OCI-LY1 (cell line): Measurements from ENCODE around the gene RADIL.

Experiments
- H2AFZ ChIP-seq: fragments of 200-600 bp; sonication (generic), shearing (Covaris generic); 2 replicates; pipeline ENCODE4 v1.6.0; 2014; ENCODE audit warnings: antibody characterized with exemption, mild to moderate bottlenecking, low read length
- H3F3A ChIP-seq: fragments of 200-600 bp; sonication (generic), shearing (Covaris generic); 2 replicates; pipeline ENCODE4 v1.6.0; 2014; ENCODE audit warnings: mild to moderate bottlenecking, antibody characterized with exemption, low read length, moderate library complexity; ENCODE audit not compliant: insufficient read depth
- H3K27ac ChIP-seq: fragments of 200-600 bp; sonication (generic); 2 replicates; pipeline ENCODE4 v1.5.1; 2014; ENCODE audit warnings: low read length, mixed run types, mild to moderate bottlenecking, low read depth; ENCODE audit not compliant: poor library complexity, severe bottlenecking
- H3K27me3 ChIP-seq: fragments of 200-600 bp; sonication (generic); 2 replicates; pipeline ENCODE4 v1.6.0; 2014; ENCODE audit warnings: antibody characterized with exemption, mild to moderate bottlenecking, low read length, moderate library complexity; ENCODE audit not compliant: insufficient read depth
- H3K36me3 ChIP-seq: fragments of 200-600 bp; sonication (generic); 2 replicates; pipeline ENCODE4 v1.6.1; 2014; ENCODE audit warnings: mild to moderate bottlenecking, antibody characterized with exemption, low read length, moderate library complexity, mixed read lengths; ENCODE audit not compliant: insufficient read depth
- H3K4me1 ChIP-seq: fragments of 200-600 bp; sonication (generic); 2 replicates; pipeline ENCODE4 v1.5.1; 2014; ENCODE audit warnings: mild to moderate bottlenecking, low read length, moderate library complexity; ENCODE audit not compliant: insufficient read depth, severe bottlenecking
- H3K4me2 ChIP-seq: fragments of 200-600 bp; sonication (generic), shearing (Covaris generic); 2 replicates; pipeline ENCODE4 v1.6.1; 2014; ENCODE audit warnings: low read length
- H3K4me3 ChIP-seq: fragments of 200-600 bp; sonication (generic); 2 replicates; pipeline ENCODE4 v1.5.1; 2014; ENCODE audit warnings: low read length, low read depth, mild to moderate bottlenecking, mixed read lengths; ENCODE audit not compliant: poor library complexity, severe bottlenecking
- H3K79me2 ChIP-seq: fragments of 200-600 bp; shearing (Covaris generic); 2 replicates; pipeline ENCODE4 v1.6.1; 2016; ENCODE audit warnings: mixed run types, low read length, mixed read lengths; ENCODE audit not compliant: insufficient read depth
- H3K9ac ChIP-seq: fragments of 200-600 bp; sonication (generic), shearing (Covaris generic); 2 replicates; pipeline ENCODE4 v1.6.1; 2014; ENCODE audit warnings: mild to moderate bottlenecking, low read length, mixed read lengths
- H3K9me2 ChIP-seq: fragments of 200-600 bp; sonication (generic), shearing (Covaris generic); 2 replicates; pipeline ENCODE4 v1.6.1; 2014; ENCODE audit warnings: low read depth, mild to moderate bottlenecking, low read length, mixed read lengths
- H3K9me3 ChIP-seq: fragments of 200-600 bp; shearing (Covaris generic); 2 replicates; pipeline ENCODE4 v1.6.1; 2014; ENCODE audit warnings: low read length, mixed read lengths
- H4K20me1 ChIP-seq: fragments of 200-600 bp; sonication (generic), shearing (Covaris generic); 2 replicates; pipeline ENCODE4 v1.6.0; 2016; ENCODE audit warnings: mild to moderate bottlenecking, low read length; ENCODE audit not compliant: insufficient read depth
- EZH2 ChIP-seq: fragments of 200-600 bp; sonication (generic), shearing (Covaris generic); IDR thresholded peaks from 2 replicates; pipeline ENCODE4 v1.8.0; 2017; ENCODE audit warnings: borderline replicate concordance, mixed run types, mild to moderate bottlenecking, antibody characterized with exemption, low read length, moderate library complexity, mixed read lengths
- TF ChIP-seq, protein P1 (sequence below): fragments of 200-600 bp; sonication (generic), shearing (Covaris generic); IDR thresholded peaks from 2 replicates; pipeline ENCODE4 v1.5.1; 2017; ENCODE audit warnings: mild to moderate bottlenecking, antibody characterized with exemption, low read length, moderate library complexity, mixed read lengths

Gene RADIL

DNA sequence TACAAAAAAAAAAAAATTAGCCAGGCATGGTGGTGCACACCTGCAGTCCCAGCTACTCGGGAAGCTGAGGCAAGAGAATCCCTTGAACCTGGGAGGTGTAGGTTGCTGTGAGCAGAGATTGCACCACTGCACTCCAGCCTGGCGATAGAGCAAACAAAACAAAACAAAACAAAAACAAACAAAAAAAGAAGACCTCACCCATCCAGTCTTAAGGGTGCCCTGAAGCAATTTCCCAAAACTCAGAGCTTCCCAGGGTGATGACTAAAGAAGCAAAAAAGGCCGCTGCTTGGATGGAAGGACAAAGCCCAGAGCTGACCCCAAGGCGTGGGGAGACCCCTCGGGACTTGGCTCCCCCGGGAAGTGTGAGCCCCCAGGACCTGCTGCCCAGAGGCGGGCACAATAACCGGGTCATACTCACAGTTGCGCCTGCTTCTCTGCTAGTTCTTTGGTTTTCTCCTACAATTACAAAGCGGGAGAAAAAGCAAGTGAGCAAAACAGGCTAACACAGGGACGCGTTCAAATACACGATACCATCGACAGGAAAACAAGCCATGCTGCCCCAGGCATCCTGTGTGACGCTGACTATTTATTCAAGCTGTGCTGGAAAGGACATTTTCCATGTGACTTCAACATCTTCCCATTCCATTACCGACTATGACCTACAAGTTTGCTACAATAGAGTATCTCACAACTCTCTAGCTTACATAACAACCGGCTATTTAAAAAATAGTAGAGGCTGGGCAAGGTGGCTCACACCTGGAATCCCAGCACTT lies 51.6 kb downstream of the RADIL start:
- Histone ChIP-seq H3K4me1 (no peaks in the 10 kb centered on the region), H3K9me3 (no peaks in the 10 kb centered on the region), H3K4me3 (no peak overlapping the region), H3K27me3 (no peaks in the 10 kb centered on the region), H3K4me2 (no peak overlapping the region), H3K9me2 (no peaks in the 10 kb centered on the region), H3F3A (no peaks in the 10 kb centered on the region), H3K36me3 (no peaks in the 10 kb centered on the region), H3K79me2 (no peaks in the 10 kb centered on the region), H3K27ac (no peak overlapping the region), H2AFZ (no peak overlapping the region), H4K20me1 (no peaks in the 10 kb centered on the region), H3K9ac (no peak overlapping the region)
- TF ChIP-seq, protein P1, sequence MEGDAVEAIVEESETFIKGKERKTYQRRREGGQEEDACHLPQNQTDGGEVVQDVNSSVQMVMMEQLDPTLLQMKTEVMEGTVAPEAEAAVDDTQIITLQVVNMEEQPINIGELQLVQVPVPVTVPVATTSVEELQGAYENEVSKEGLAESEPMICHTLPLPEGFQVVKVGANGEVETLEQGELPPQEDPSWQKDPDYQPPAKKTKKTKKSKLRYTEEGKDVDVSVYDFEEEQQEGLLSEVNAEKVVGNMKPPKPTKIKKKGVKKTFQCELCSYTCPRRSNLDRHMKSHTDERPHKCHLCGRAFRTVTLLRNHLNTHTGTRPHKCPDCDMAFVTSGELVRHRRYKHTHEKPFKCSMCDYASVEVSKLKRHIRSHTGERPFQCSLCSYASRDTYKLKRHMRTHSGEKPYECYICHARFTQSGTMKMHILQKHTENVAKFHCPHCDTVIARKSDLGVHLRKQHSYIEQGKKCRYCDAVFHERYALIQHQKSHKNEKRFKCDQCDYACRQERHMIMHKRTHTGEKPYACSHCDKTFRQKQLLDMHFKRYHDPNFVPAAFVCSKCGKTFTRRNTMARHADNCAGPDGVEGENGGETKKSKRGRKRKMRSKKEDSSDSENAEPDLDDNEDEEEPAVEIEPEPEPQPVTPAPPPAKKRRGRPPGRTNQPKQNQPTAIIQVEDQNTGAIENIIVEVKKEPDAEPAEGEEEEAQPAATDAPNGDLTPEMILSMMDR: no peak
- TF ChIP-seq EZH2: no peak

DNA sequence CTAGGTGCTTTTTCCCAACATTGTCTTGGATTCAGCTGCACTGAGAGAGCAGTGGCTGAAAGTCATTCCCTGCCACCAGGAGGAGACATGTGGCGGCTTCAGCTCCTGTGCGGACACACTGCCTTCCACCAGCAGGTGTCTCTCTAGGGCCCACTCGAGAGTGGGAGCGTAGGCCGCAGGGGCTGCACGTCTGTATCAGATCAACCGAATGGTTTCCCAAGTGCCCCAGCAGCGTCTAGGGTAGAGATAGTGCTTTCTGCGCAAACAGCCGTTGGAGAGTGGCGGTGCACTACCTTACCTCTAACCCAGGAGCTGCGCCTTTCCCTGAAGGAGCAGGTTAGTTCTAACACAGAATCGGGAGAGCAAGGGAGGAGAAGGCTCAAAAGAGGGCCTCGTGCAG lies 53.3 kb downstream of the RADIL start:
- Histone ChIP-seq H3K27me3 (no peaks in the 10 kb centered on the region), H4K20me1 (no peaks in the 10 kb centered on the region), H3K9me2 (no peaks in the 10 kb centered on the region), H2AFZ (no peak overlapping the region), H3K79me2 (no peaks in the 10 kb centered on the region), H3K4me3 (no peak overlapping the region), H3K4me2 (no peak overlapping the region), H3K9ac (no peak overlapping the region), H3F3A (no peaks in the 10 kb centered on the region), H3K27ac (no peak overlapping the region), H3K9me3 (no peaks in the 10 kb centered on the region), H3K4me1 (no peaks in the 10 kb centered on the region), H3K36me3 (no peaks in the 10 kb centered on the region)
- TF ChIP-seq, protein P1: peak; percentile 93
- no peak for TF ChIP-seq EZH2

DNA sequence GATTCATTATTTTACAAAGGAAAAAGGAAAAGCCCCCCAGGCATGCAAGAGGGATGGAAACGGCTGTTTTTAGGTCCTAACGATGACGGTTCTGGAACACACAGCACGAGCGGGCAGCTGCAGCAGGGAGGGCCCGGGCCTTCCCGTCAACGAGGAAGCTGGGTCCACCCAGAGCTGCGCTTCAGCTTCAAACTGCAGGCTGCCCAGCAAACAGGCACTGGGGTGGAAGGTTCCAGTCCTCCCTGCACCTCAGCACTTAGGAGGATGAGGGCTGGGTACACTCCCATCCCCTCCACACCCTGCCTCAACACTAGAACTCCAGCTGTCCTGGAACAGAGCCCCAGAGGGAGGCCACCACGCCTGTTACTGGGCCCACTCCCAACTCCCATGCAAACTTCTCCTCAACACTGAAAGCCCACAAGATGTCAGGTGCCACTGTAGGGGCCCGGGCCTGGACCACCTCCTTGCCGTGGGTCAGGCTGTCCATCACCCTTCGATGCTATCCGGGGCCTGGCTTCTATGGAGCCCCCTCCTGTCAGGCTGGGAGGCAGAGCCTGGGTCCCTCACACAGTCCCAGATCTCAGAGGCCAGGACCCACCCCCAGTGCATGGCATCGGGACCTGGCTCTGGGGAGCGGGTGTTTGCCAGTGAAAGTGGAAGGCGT lies 54.7 kb downstream of the RADIL start:
- no peaks in the 10 kb centered on the region for H3F3A ChIP-seq
- TF ChIP-seq, protein P1: no peak
- no peak for TF ChIP-seq EZH2
- H3K9ac ChIP-seq: no peak overlapping the region
- H3K4me1 ChIP-seq: no peaks in the 10 kb centered on the region
- no peak overlapping the region for H2AFZ ChIP-seq
- no peaks in the 10 kb centered on the region for H4K20me1 ChIP-seq
- no peak overlapping the region for H3K4me3 ChIP-seq
- no peaks in the 10 kb centered on the region for H3K36me3 ChIP-seq
- no peak overlapping the region for H3K4me2 ChIP-seq
- H3K27ac ChIP-seq: no peak overlapping the region
- no peaks in the 10 kb centered on the region for H3K9me3 ChIP-seq
- no peaks in the 10 kb centered on the region for H3K9me2 ChIP-seq
- H3K79me2 ChIP-seq: no peaks in the 10 kb centered on the region
- H3K27me3 ChIP-seq: no peaks in the 10 kb centered on the region
